A673 (cell line): ENCODE data around the gene TFB1M.

Source experiments
- EZH2 ChIP-seq: fragments of 200-600 bp; sonication (generic); IDR thresholded peaks from 2 replicates; pipeline ENCODE4 v1.6.1; 2017; ENCODE audit warnings: borderline replicate concordance, low read depth, mild to moderate bottlenecking, mixed read lengths, antibody characterized with exemption, low read length; ENCODE audit not compliant: poor library complexity, severe bottlenecking
- TF ChIP-seq, protein P1 (sequence below): fragments of 300-800, 200-600 bp; sonication (generic); conservative IDR thresholded peaks from 2 replicates; pipeline ENCODE4 v1.5.1; 2017; ENCODE audit warnings: low read depth, mild to moderate bottlenecking, antibody characterized with exemption, low read length, moderate library complexity, mixed read lengths

DNA sequence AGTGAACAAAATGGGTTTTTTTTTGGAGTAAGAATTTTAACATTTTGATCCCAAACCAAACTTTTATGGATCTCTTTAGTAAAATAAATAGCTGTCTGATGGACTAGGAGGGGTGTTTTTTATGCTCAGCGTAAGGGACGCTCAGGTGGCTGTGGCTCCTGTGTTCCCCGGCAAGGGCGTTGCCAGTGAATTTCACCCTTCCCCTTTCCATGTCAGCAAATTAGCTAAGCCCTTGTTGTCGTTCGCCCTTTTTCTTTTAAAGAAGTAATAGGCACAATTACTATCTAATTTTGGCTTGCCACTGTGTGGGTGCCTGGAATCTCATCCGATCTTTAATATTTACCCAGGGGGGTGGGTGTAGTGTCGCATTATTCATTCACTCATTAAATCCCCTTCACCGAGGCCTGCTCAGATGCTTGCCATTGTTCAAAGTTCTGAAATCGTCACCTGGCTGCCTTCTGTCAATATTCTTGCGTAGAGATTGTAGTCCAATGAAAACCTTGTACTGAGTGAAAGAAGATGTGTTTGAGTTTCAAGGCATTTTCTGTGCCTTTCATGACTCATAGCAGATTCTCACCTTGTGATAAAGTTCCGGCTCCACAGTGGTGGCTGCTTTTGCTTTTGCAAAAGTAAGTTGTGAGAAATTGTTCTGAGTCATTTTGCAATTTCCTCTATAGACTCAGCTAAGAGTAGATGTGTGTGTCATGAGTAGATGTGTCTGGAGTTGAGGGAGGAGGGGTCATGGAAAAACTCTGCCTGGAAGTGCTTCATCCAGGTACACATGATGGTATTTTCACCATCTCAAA, 90.4 kb downstream of the TFB1M start:
- TF ChIP-seq, protein P1, sequence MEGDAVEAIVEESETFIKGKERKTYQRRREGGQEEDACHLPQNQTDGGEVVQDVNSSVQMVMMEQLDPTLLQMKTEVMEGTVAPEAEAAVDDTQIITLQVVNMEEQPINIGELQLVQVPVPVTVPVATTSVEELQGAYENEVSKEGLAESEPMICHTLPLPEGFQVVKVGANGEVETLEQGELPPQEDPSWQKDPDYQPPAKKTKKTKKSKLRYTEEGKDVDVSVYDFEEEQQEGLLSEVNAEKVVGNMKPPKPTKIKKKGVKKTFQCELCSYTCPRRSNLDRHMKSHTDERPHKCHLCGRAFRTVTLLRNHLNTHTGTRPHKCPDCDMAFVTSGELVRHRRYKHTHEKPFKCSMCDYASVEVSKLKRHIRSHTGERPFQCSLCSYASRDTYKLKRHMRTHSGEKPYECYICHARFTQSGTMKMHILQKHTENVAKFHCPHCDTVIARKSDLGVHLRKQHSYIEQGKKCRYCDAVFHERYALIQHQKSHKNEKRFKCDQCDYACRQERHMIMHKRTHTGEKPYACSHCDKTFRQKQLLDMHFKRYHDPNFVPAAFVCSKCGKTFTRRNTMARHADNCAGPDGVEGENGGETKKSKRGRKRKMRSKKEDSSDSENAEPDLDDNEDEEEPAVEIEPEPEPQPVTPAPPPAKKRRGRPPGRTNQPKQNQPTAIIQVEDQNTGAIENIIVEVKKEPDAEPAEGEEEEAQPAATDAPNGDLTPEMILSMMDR: no peak
- TF ChIP-seq EZH2: no peak
